Common myeloid progenitor, CD34-positive (primary cell): ENCODE measurements around the gene AKAP8L. TPM values are rescaled to one million over a fixed set of nuclear protein-coding genes. Genes with fewer than 3 reads are reported as not detected.

ENCODE experiments used
- CTCF ChIA-PET: fragments of 350-600 bp; sonication (Branson Sonifier 250); formaldehyde crosslinking; loops from one replicate; lab custom pipeline; 2021; ENCODE audit warnings: antibody characterized with exemption; lab: Charles Lee
- POLR2A ChIA-PET: fragments of 350-600 bp; sonication (Branson Sonifier 250); formaldehyde crosslinking; loops from one replicate; lab custom pipeline; 2021; ENCODE audit warnings: antibody characterized with exemption; lab: Charles Lee
- DNase-seq, 3 donors: peaks; one replicate each; pipeline versions ENCODE4 v3.0.0 to v3.0.0-alpha.2; 2013
- H3K27ac ChIP-seq, 2 experiments: 1 replicate in 1 of 2; 2 replicates in 1 of 2; pipeline ENCODE4 v1.7.0; 2013; ENCODE audit warnings: inconsistent platforms in 2 of 2, low read length in 2 of 2, mild to moderate bottlenecking in 2 of 2, low read depth in 1 of 2, moderate library complexity in 1 of 2; ENCODE audit not compliant: severe bottlenecking in 2 of 2, insufficient read depth in 1 of 2, poor library complexity in 1 of 2
- H3K27me3 ChIP-seq, 5 experiments: replicated peaks in 2 of 5; 1 replicate in 3 of 5; 2 replicates in 2 of 5; pipeline versions ENCODE4 v1.6.1 to v1.7.0; 2013; ENCODE audit warnings: low read length in 4 of 5, mild to moderate bottlenecking in 2 of 5, moderate library complexity in 2 of 5, inconsistent platforms in 1 of 5; ENCODE audit not compliant: insufficient read depth in 5 of 5, control insufficient read depth in 4 of 5
- H3K36me3 ChIP-seq, 4 experiments: 1 replicate in 2 of 4; 2 replicates in 2 of 4; pipeline versions ENCODE4 v1.6.1 to v1.7.0; 2013; ENCODE audit warnings: low read length in 3 of 4, control low read depth in 1 of 4, mild to moderate bottlenecking in 1 of 4; ENCODE audit not compliant: control insufficient read depth in 4 of 4, insufficient read depth in 4 of 4
- H3K4me1 ChIP-seq, 4 experiments: 1 replicate in 3 of 4; 2 replicates in 1 of 4; pipeline versions ENCODE4 v1.6.1 to v1.7.1; 2013; ENCODE audit warnings: low read length in 3 of 4, mild to moderate bottlenecking in 3 of 4, control low read depth in 1 of 4, inconsistent platforms in 1 of 4, moderate library complexity in 1 of 4; ENCODE audit not compliant: control insufficient read depth in 4 of 4, insufficient read depth in 4 of 4; ENCODE audit errors: control extremely low read depth in 1 of 4
- H3K4me3 ChIP-seq, 7 experiments: 1 replicate in 4 of 7; 2 replicates in 3 of 7; pipeline versions ENCODE4 v1.5.1 to v1.7.0; 2013; ENCODE audit warnings: mild to moderate bottlenecking in 7 of 7, low read length in 6 of 7, moderate library complexity in 6 of 7, inconsistent platforms in 2 of 7, low read depth in 2 of 7, control low read depth in 1 of 7; ENCODE audit not compliant: insufficient read depth in 4 of 7, control insufficient read depth in 1 of 7; ENCODE audit errors: extremely low read depth in 1 of 7
- H3K9me3 ChIP-seq, 5 experiments: 1 replicate in 4 of 5; 2 replicates in 1 of 5; pipeline versions ENCODE4 v1.6.1 to v1.7.1; 2013; ENCODE audit warnings: low read length in 4 of 5, mild to moderate bottlenecking in 2 of 5, inconsistent platforms in 1 of 5, low read depth in 1 of 5, moderate library complexity in 1 of 5; ENCODE audit not compliant: control insufficient read depth in 4 of 5, insufficient read depth in 2 of 5; ENCODE audit errors: control extremely low read depth in 1 of 5
- WGBS: methylation state at CpG from one replicate; pipeline ENCODE4 v1.1.5; 2013; ENCODE audit not compliant: insufficient coverage; 5-methylcytosine and 5-hydroxymethylcytosine counted together
- polyA plus RNA-seq: library from polyadenylated mRNA; unstranded; fragments of 120-200 nt; gene quantifications from one replicate; pipeline ENCODE4 v1.2.1, GENCODE V29; 2013

AKAP8L gene, protein sequence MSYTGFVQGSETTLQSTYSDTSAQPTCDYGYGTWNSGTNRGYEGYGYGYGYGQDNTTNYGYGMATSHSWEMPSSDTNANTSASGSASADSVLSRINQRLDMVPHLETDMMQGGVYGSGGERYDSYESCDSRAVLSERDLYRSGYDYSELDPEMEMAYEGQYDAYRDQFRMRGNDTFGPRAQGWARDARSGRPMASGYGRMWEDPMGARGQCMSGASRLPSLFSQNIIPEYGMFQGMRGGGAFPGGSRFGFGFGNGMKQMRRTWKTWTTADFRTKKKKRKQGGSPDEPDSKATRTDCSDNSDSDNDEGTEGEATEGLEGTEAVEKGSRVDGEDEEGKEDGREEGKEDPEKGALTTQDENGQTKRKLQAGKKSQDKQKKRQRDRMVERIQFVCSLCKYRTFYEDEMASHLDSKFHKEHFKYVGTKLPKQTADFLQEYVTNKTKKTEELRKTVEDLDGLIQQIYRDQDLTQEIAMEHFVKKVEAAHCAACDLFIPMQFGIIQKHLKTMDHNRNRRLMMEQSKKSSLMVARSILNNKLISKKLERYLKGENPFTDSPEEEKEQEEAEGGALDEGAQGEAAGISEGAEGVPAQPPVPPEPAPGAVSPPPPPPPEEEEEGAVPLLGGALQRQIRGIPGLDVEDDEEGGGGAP
- polyA plus RNA-seq = 65.1 TPM

GRCh38 chr19:15418579-15419412 is at the start of gene AKAP8L:
Gene AKAP8L, minus strand, starts transcription at chr19:15418988. Its CDS starts 65 bp downstream, at chr19:15418923.
- under 1% methylated on average over 59 of the region's 61 CpGs for WGBS
- Histone ChIP-seq H3K4me3 (peak within 1 kb of the TSS; percentile 85 to 97 (median 95)), H3K9me3 (peaks cover 0 to 8% (median 6%) of the 10 kb centered on the region in 5 experiments), H3K27ac (peak within 1 kb of the TSS; percentile 81 to 91), H3K4me1 (peaks cover 15 to 30% (median 20%) of the 10 kb centered on the region in 4 experiments), H3K27me3 (no peaks in the 10 kb centered on the region), H3K36me3 (peaks cover 7 to 40% (median 22%) of the 10 kb centered on the region in 4 experiments)
- POLR2A ChIA-PET = interaction anchor here (1.0 to 2.4 kb wide), 7 partner anchors 14 to 137 kb away, joined by 3 to 17 read pairs (median 12); partner anchors contain the start of genes AKAP8, PGLYRP2 and RASAL3
- CTCF ChIA-PET = interaction anchor here (0.8 to 6.8 kb wide), 29 partner anchors 11 to 144 kb away, joined by 3 to 122 read pairs (median 4); partner anchors contain the start of genes PGLYRP2 and RASAL3
- peak; percentile 100 for DNase-seq

DNA sequence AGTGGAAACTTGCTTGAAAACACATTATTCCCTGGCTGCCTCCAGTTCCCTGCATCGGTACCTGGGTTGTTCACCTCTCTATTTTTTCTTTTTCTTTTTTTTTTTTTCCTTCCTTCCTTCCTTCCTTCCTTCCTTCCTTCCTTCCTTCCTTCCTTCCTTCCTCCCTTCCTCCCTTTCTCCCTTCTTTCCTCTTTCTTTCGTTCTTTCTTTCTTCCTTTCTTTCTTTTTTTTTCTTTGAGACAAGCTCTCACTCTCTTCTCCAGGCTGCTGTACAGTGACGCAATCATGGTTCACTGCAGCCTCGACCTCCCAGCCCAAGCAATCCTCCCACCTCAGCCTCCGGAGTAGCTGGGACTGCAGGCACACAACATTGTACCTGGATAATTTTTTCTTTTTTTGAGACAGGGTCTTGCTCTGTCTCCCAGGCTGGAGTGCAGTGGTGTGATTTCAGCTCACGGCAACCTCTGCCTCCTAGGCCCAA is 49.0 kb upstream of the AKAP8L start:
- Histone ChIP-seq H3K9me3 (no peaks in the 10 kb centered on the region), H3K36me3 (no peaks in the 10 kb centered on the region), H3K27ac (no peak overlapping the region), H3K4me1 (peaks cover 24 to 71% (median 68%) of the 10 kb centered on the region in 4 experiments), H3K27me3 (no peaks in the 10 kb centered on the region), H3K4me3 (no peak overlapping the region)
- POLR2A ChIA-PET = interaction anchor here (1.2 to 2.4 kb wide), 5 partner anchors 9 to 49 kb away, joined by 4 to 16 read pairs (median 5); partner anchors contain the start of gene AKAP8L
- CTCF ChIA-PET = interaction anchor here (0.8 to 5.6 kb wide), 13 partner anchors 8 to 93 kb away, joined by 3 to 29 read pairs (median 4); partner anchors contain the start of genes AKAP8L and PGLYRP2
- DNase-seq = peak in 1 of 3 donors; percentile 19
- WGBS = 78% methylated on average over 6 of the region's 6 CpGs

DNA sequence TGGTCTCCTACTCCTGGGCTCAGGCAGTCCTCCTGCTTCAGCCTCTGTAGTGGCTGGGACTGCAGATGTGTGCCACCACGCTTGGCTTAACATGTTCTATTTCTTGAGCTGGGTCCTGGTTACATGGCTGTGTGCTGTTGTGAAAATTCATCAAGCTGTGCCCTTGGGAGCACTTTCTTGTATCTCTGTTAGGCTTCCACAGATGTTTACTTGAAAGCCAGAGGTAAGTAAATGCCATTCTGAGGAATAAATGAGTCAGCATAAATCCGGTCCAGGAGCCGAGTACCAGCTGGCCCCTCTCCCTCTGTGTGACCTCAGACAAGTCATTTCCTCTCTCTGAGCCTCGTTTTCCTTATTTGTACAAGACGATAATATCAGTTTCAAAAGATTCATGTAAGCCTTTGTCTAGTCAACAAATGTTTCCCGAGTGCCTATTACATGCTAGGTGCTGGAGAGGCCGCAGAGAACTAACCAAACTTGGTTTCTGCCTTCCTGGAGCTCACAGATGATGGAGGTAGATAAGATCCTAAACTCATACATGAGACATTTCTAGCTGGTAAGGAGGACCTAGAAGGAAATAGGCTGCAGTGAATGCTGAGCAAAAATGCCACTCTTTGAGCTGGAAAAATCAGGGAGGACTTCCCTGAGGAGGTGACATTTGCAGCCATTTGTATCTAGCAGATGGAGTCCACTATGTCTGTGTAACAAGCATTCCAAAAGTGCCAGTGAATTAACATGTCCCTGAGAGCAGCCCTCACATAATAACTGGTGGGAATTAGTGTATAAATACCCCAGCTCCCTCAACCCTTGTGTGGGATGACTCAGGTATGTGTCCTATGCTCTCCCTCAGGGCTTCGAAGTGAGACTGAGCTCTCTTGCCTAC is 48.3 kb upstream of the AKAP8L start:
- H3K9me3 ChIP-seq = no peaks in the 10 kb centered on the region
- ChIA-PET CTCF (interaction anchor here (0.6 to 5.6 kb wide), 17 partner anchors 9 to 257 kb away, joined by 3 to 29 read pairs (median 4); partner anchors contain the start of genes AKAP8L and PGLYRP2), POLR2A (interaction anchor here (1.0 to 2.4 kb wide), 6 partner anchors 9 to 48 kb away, joined by 3 to 16 read pairs (median 5); partner anchors contain the start of gene AKAP8L)
- H3K4me1 ChIP-seq = peaks cover 25 to 77% (median 75%) of the 10 kb centered on the region in 4 experiments
- peak overlapping the region in 2 of 7 experiments; percentile 11 to 36 for H3K4me3 ChIP-seq
- no peaks in the 10 kb centered on the region for H3K27me3 ChIP-seq
- no peaks in the 10 kb centered on the region for H3K36me3 ChIP-seq
- H3K27ac ChIP-seq = peak overlapping the region in 1 of 2 experiments; percentile 47
- DNase-seq = peak; percentile 88 to 98 (median 96)
- 9% methylated on average over 7 of the region's 8 CpGs for WGBS

- CTCF ChIA-PET = interaction anchor here (1.2 to 5.6 kb wide), 7 partner anchors 9 to 90 kb away, joined by 3 to 30 read pairs (median 9); partner anchors contain the start of genes AKAP8L and PGLYRP2
- DNase-seq = peak in 2 of 3 donors; percentile 74 to 83
- POLR2A ChIA-PET = interaction anchor here (0.9 to 2.7 kb wide), 7 partner anchors 10 to 50 kb away, joined by 3 to 17 read pairs (median 12); partner anchors contain the start of genes AKAP8L and PGLYRP2
- peak within 1 kb of the TSS; percentile 77 to 90 for H3K27ac ChIP-seq
- peaks cover 5 to 19% (median 12%) of the 10 kb centered on the region in 4 experiments for H3K36me3 ChIP-seq
- no peaks in the 10 kb centered on the region for H3K9me3 ChIP-seq
- peaks cover 25 to 82% (median 74%) of the 10 kb centered on the region in 4 experiments for H3K4me1 ChIP-seq
- 16% methylated on average over 10 of the region's 17 CpGs for WGBS
- peak within 1 kb of the TSS; percentile 58 to 84 (median 72) for H3K4me3 ChIP-seq
- no peaks in the 10 kb centered on the region for H3K27me3 ChIP-seq
These were observed 45.9 kb upstream of the AKAP8L start, which contains the start of gene RASAL3 for GRCh38 chr19:15464394-15465385. Gene RASAL3, minus strand, starts transcription at chr19:15464544. Its CDS starts 186 bp downstream, at chr19:15464358.

GRCh38 chr19:15463861-15464371 is 45.1 kb upstream of the AKAP8L start:
- Histone ChIP-seq H3K27ac (peak overlapping the region; percentile 77 to 90), H3K27me3 (no peaks in the 10 kb centered on the region), H3K4me1 (peaks cover 25 to 74% (median 66%) of the 10 kb centered on the region in 4 experiments), H3K4me3 (peak overlapping the region; percentile 58 to 84 (median 72)), H3K9me3 (no peaks in the 10 kb centered on the region), H3K36me3 (peaks cover 5 to 23% (median 15%) of the 10 kb centered on the region in 4 experiments)
- WGBS = 0% methylated on average over 16 of the region's 25 CpGs
- peak; percentile 72 to 90 (median 86) for DNase-seq
- ChIA-PET CTCF (interaction anchor here (1.1 to 5.6 kb wide), 9 partner anchors 9 to 91 kb away, joined by 3 to 30 read pairs (median 9); partner anchors contain the start of genes AKAP8L, PGLYRP2 and WIZ), POLR2A (interaction anchor here (0.6 to 2.7 kb wide), 12 partner anchors 10 to 87 kb away, joined by 3 to 17 read pairs (median 4); partner anchors contain the start of genes AKAP8, AKAP8L and PGLYRP2)
